ENCODE measurements around the gene PIH1D1. TPM values are rescaled to one million over a fixed set of nuclear protein-coding genes. Genes with fewer than 3 reads are reported as not detected.

The PIH1D1 gene
- total and polyA plus RNA-seq, 2 experiments from 2014 or later, result 72.1 to 79.8 TPM

GRCh38 chr19:49436381-49437017 lies 15.1 kb downstream of the PIH1D1 start:
- Histone ChIP-seq H2AFZ (no peak overlapping the region), H3K27me3 (peaks cover 97% of the 10 kb centered on the region)

GRCh38 chr19:49435670-49436069 lies 15.9 kb downstream of the PIH1D1 start:
- H3K27me3 ChIP-seq, result peaks cover 100% of the 10 kb centered on the region
- no peaks in the 10 kb centered on the region for H3K9me3 ChIP-seq (ENCODE audit: low read depth)
- H3K36me3 ChIP-seq (replicated peaks; ENCODE audit: insufficient read depth, low read depth), result no peaks in the 10 kb centered on the region
- no peaks in the 10 kb centered on the region for H3K9me2 ChIP-seq (replicated peaks; ENCODE audit: insufficient read depth)
- no peaks in the 10 kb centered on the region for H3K4me1 ChIP-seq (ENCODE audit: insufficient read depth)
- H3K79me2 ChIP-seq, result no peaks in the 10 kb centered on the region
- no peak overlapping the region for H2AFZ ChIP-seq
- H3K4me2 ChIP-seq, result no peak overlapping the region
- 95% methylated on average over 10 of the region's 10 CpGs for WGBS (ENCODE audit: low lambda C conversion rate, missing lambda C conversion rate)
- TF ChIP-seq, protein P1, sequence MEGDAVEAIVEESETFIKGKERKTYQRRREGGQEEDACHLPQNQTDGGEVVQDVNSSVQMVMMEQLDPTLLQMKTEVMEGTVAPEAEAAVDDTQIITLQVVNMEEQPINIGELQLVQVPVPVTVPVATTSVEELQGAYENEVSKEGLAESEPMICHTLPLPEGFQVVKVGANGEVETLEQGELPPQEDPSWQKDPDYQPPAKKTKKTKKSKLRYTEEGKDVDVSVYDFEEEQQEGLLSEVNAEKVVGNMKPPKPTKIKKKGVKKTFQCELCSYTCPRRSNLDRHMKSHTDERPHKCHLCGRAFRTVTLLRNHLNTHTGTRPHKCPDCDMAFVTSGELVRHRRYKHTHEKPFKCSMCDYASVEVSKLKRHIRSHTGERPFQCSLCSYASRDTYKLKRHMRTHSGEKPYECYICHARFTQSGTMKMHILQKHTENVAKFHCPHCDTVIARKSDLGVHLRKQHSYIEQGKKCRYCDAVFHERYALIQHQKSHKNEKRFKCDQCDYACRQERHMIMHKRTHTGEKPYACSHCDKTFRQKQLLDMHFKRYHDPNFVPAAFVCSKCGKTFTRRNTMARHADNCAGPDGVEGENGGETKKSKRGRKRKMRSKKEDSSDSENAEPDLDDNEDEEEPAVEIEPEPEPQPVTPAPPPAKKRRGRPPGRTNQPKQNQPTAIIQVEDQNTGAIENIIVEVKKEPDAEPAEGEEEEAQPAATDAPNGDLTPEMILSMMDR (IDR thresholded peaks at IDR 0.05; ENCODE audit: poor library complexity), result no peak
- no peak for TF ChIP-seq EZH2 (IDR thresholded peaks at IDR 0.05; ENCODE audit: borderline replicate concordance)
- no peak for TF ChIP-seq EZH2phosphoT487 (IDR thresholded peaks at IDR 0.05; ENCODE audit: low read depth, severe bottlenecking, unreplicated experiment)
- no peaks in the 10 kb centered on the region for H4K20me1 ChIP-seq (ENCODE audit: insufficient read depth, poor library complexity, severe bottlenecking)
- no peak overlapping the region for H3K27ac ChIP-seq
- DNase-seq (ENCODE audit: low spot score), result no peak
- H3K4me3 ChIP-seq, result no peak overlapping the region

More at GRCh38 chr19:49436381-49437017, 15.1 kb downstream of the PIH1D1 start:
- no peak overlapping the region for H3K4me3 ChIP-seq
- no peaks in the 10 kb centered on the region for H3K79me2 ChIP-seq
- no peaks in the 10 kb centered on the region for H3K4me1 ChIP-seq (ENCODE audit: insufficient read depth)
- H4K20me1 ChIP-seq (ENCODE audit: insufficient read depth, poor library complexity, severe bottlenecking), result no peaks in the 10 kb centered on the region
- no peak overlapping the region for H3K27ac ChIP-seq
- DNase-seq (ENCODE audit: low spot score), result peak; percentile 51
- no peaks in the 10 kb centered on the region for H3K9me2 ChIP-seq (replicated peaks; ENCODE audit: insufficient read depth)
- 31% methylated on average over 42 of the region's 42 CpGs for WGBS (ENCODE audit: low lambda C conversion rate, missing lambda C conversion rate)
- no peaks in the 10 kb centered on the region for H3K9me3 ChIP-seq (ENCODE audit: low read depth)
- TF ChIP-seq, protein P1 (IDR thresholded peaks at IDR 0.05; ENCODE audit: poor library complexity), result no peak
- TF ChIP-seq EZH2phosphoT487 (IDR thresholded peaks at IDR 0.05; ENCODE audit: low read depth, severe bottlenecking, unreplicated experiment) (no peak), EZH2 (IDR thresholded peaks at IDR 0.05; ENCODE audit: borderline replicate concordance) (no peak)
- no peaks in the 10 kb centered on the region for H3K36me3 ChIP-seq (replicated peaks; ENCODE audit: insufficient read depth, low read depth)
- no peak overlapping the region for H3K4me2 ChIP-seq

DNA sequence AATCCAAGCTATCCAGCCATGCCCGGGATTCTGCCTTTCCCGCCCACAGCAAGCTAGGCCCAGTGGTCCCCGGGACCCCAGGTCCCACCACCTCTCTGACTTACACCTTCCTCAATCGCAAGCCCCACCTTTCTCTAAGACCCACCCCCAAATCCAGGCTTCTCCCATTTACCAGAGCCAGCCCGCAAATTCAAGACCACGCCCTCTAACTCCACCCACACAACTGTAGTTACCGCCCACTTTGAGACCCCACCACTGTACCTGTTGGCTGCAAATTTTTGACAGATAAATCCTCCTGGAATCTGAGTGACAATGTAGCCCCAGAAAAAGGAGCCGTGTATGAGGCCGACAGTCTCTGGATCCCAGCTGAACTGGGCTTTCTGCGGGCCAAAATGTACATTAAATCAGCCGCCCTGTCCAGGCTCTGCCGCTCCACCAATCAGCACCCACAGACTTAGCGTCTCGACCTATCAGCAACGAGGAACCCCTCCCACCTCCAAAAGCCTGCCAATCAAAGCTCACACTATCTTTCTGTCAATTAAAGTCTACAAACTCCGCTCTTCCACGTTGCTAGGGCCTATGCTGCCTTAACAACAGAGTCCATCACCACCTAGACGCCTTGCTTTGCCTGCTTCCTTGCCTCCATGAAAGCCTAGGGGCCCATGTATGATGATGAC lies 16.6 kb downstream of the PIH1D1 start:
- peaks cover 100% of the 10 kb centered on the region for H3K27me3 ChIP-seq
- H2AFZ ChIP-seq, result no peak overlapping the region
- no peaks in the 10 kb centered on the region for H3K79me2 ChIP-seq
- no peak overlapping the region for H3K4me2 ChIP-seq
- no peaks in the 10 kb centered on the region for H3K4me1 ChIP-seq (ENCODE audit: insufficient read depth)
- H3K9me2 ChIP-seq (replicated peaks; ENCODE audit: insufficient read depth), result no peaks in the 10 kb centered on the region
- H3K4me3 ChIP-seq, result no peak overlapping the region
- no peaks in the 10 kb centered on the region for H4K20me1 ChIP-seq (ENCODE audit: insufficient read depth, poor library complexity, severe bottlenecking)
- 92% methylated on average over 18 of the region's 18 CpGs for WGBS (ENCODE audit: low lambda C conversion rate, missing lambda C conversion rate)
- no peak for DNase-seq (ENCODE audit: low spot score)
- H3K36me3 ChIP-seq (replicated peaks; ENCODE audit: insufficient read depth, low read depth), result no peaks in the 10 kb centered on the region
- TF ChIP-seq EZH2phosphoT487 (IDR thresholded peaks at IDR 0.05; ENCODE audit: low read depth, severe bottlenecking, unreplicated experiment), result no peak
- TF ChIP-seq EZH2 (IDR thresholded peaks at IDR 0.05; ENCODE audit: borderline replicate concordance), result no peak
- TF ChIP-seq, protein P1 (IDR thresholded peaks at IDR 0.05; ENCODE audit: poor library complexity), result no peak
- H3K9me3 ChIP-seq (ENCODE audit: low read depth), result no peaks in the 10 kb centered on the region
- H3K27ac ChIP-seq, result no peak overlapping the region

Measured in hepatocyte (in vitro differentiated cells).